Measurements from ENCODE around the gene ZCCHC7.

GRCh38 chr9:37182718-37183117, 62.3 kb downstream of the ZCCHC7 start:
- TF ChIP-seq CTCF (IDR thresholded peaks at IDR 0.05; ENCODE audit: poor library complexity, severe bottlenecking) (no peak), EZH2 (IDR thresholded peaks at IDR 0.05; ENCODE audit: borderline replicate concordance, insufficient read depth, low read length, poor library complexity, severe bottlenecking) (no peak), POLR2AphosphoS5 (IDR thresholded peaks at IDR 0.05) (no peak)

Measured in neural cell (in vitro differentiated cells).